ENCODE measurements around the gene GAB4.

GRCh38 chr22:16953206-16954059 is 54.6 kb downstream of the GAB4 start:
- TF ChIP-seq CTCF (IDR thresholded peaks at IDR 0.05), result no peak
- TF ChIP-seq POLR2A (IDR thresholded peaks at IDR 0.05), result no peak
- no peak for TF ChIP-seq POLR2AphosphoS5 (IDR thresholded peaks at IDR 0.05)
- TF ChIP-seq EP300 (IDR thresholded peaks at IDR 0.05; ENCODE audit: low read depth), result no peak

All from transverse colon (tissue), 4 donors.